Fibroblast of pulmonary artery (primary cell): ENCODE results near the gene CFHR1.
"Not testable (repeated sequence)": the region's sequence is repeated elsewhere in the genome, so short reads cannot be mapped to it uniquely, and the experiment has no call there.

Source experiments
- DNase-seq: peaks from one replicate; pipeline ENCODE4 v3.0.0-alpha.2; 2010; ENCODE audit warnings: low read depth
- H3K4me3 ChIP-seq: replicated peaks from 2 replicates; pipeline ENCODE4 v1.5.1; 2011; ENCODE audit warnings: low read depth, mild to moderate bottlenecking, control low read depth, low read length, moderate library complexity
- CTCF ChIP-seq: IDR thresholded peaks from 2 replicates; pipeline ENCODE4 v1.5.1; 2011; ENCODE audit warnings: mild to moderate bottlenecking, control low read depth, low read length, inconsistent platforms; ENCODE audit errors: missing control alignments

Gene CFHR1

GRCh38 chr1:196819531-196819930, at the start of gene CFHR1:
Gene CFHR1, plus strand, starts transcription at chr1:196819731. Its CDS starts 114 bp downstream, at chr1:196819845.
- not testable (repeated sequence) for H3K4me3 ChIP-seq, DNase-seq

- not testable (repeated sequence) for DNase-seq, H3K4me3 ChIP-seq
Observed at GRCh38 chr1:196769823-196770222, 49.7 kb upstream of the CFHR1 start.

GRCh38 chr1:196773713-196774112, 45.8 kb upstream of the CFHR1 start:
- TF ChIP-seq CTCF, result no peak
- H3K4me3 ChIP-seq, result no peak overlapping the region
- no peak for DNase-seq

- TF ChIP-seq CTCF, result no peak
- H3K4me3 ChIP-seq, result no peak overlapping the region
- no peak for DNase-seq
Observed at GRCh38 chr1:196774175-196774574, 45.4 kb upstream of the CFHR1 start.

- DNase-seq, result no peak
- H3K4me3 ChIP-seq, result no peak within 1 kb of the TSS
- TF ChIP-seq CTCF, result no peak
Observed at GRCh38 chr1:196774603-196775002, 44.9 kb upstream of the CFHR1 start, which contains the start of gene CFHR3. Gene CFHR3, plus strand, starts transcription at chr1:196774840. Its CDS starts 47 bp downstream, at chr1:196774887.

- no peak for TF ChIP-seq CTCF
- DNase-seq, result no peak
- no peak overlapping the region for H3K4me3 ChIP-seq
Observed at GRCh38 chr1:196777603-196778002, 41.9 kb upstream of the CFHR1 start.

GRCh38 chr1:196779093-196779492, 40.4 kb upstream of the CFHR1 start:
- no peak for TF ChIP-seq CTCF
- no peak for DNase-seq
- no peak overlapping the region for H3K4me3 ChIP-seq

- not testable (repeated sequence) for H3K4me3 ChIP-seq, DNase-seq
Observed at GRCh38 chr1:196791252-196791651, 28.3 kb upstream of the CFHR1 start.

- DNase-seq, H3K4me3 ChIP-seq: not testable (repeated sequence)
Observed at GRCh38 chr1:196794103-196794502, 25.4 kb upstream of the CFHR1 start.
